ENCODE data around the gene CENPA. TPM values are rescaled to one million over a fixed set of nuclear protein-coding genes. Genes with fewer than 3 reads are reported as not detected.
"Not testable (repeated sequence)": the region's sequence is repeated elsewhere in the genome, so short reads cannot be mapped to it uniquely, and the experiment has no call there.

CENPA gene
- total RNA-seq, 1 donor from 2014 or later, result not detected

- H3K27ac ChIP-seq, result no peak overlapping the region
- H3K4me1 ChIP-seq, result no peaks in the 10 kb centered on the region
- H3K4me3 ChIP-seq, result no peak overlapping the region
- no peaks in the 10 kb centered on the region for H3K9me3 ChIP-seq
- intact Hi-C loops (cut with DNase I), result no loop called here
- no peak for TF ChIP-seq POLR2A (IDR thresholded peaks at IDR 0.05)
- no peak for TF ChIP-seq POLR2AphosphoS5 (IDR thresholded peaks at IDR 0.05; ENCODE audit: insufficient read depth in 1 of 2, low read depth in 1 of 2)
- TF ChIP-seq CTCF (IDR thresholded peaks at IDR 0.05), result no peak
- no peaks in the 10 kb centered on the region for H3K27me3 ChIP-seq
- no peaks in the 10 kb centered on the region for H3K36me3 ChIP-seq
- DNase-seq (ENCODE audit: extremely low spot score in 2 of 2), result no peak
These were observed 26.2 kb downstream of the CENPA start for GRCh38 chr2:26811791-26812694.

GRCh38 chr2:26812731-26813130, 26.9 kb downstream of the CENPA start:
- intact Hi-C loops (cut with DNase I), result no loop called here
- DNase-seq (ENCODE audit: extremely low spot score in 2 of 2), result no peak
- TF ChIP-seq CTCF (IDR thresholded peaks at IDR 0.05) (no peak), POLR2A (IDR thresholded peaks at IDR 0.05) (no peak)
- no peaks in the 10 kb centered on the region for H3K36me3 ChIP-seq
- H3K27me3 ChIP-seq, result no peaks in the 10 kb centered on the region
- no peaks in the 10 kb centered on the region for H3K4me1 ChIP-seq
- no peak overlapping the region for H3K4me3 ChIP-seq
- H3K27ac ChIP-seq, result no peak overlapping the region
- no peaks in the 10 kb centered on the region for H3K9me3 ChIP-seq

- intact Hi-C loops (cut with DNase I); DNase-seq (ENCODE audit: extremely low spot score in 2 of 2); H3K4me1 ChIP-seq; H3K4me3 ChIP-seq; H3K27ac ChIP-seq; H3K36me3 ChIP-seq; H3K9me3 ChIP-seq; H3K27me3 ChIP-seq: not testable (repeated sequence)
These were observed 28.4 kb downstream of the CENPA start for GRCh38 chr2:26814072-26814765.

- Histone ChIP-seq H3K4me3 (no peak overlapping the region), H3K36me3 (no peaks in the 10 kb centered on the region), H3K27ac (no peak overlapping the region), H3K27me3 (no peaks in the 10 kb centered on the region), H3K4me1 (no peaks in the 10 kb centered on the region), H3K9me3 (no peaks in the 10 kb centered on the region)
- TF ChIP-seq POLR2A (IDR thresholded peaks at IDR 0.05) (no peak), CTCF (IDR thresholded peaks at IDR 0.05) (no peak), POLR2AphosphoS5 (IDR thresholded peaks at IDR 0.05; ENCODE audit: insufficient read depth in 1 of 2, low read depth in 1 of 2) (no peak)
- DNase-seq (ENCODE audit: extremely low spot score in 2 of 2), result no peak
- intact Hi-C loops (cut with DNase I), result no loop called here
These were observed 31.0 kb downstream of the CENPA start for GRCh38 chr2:26816893-26817292.

GRCh38 chr2:26818255-26818654, 32.4 kb downstream of the CENPA start:
- Histone ChIP-seq H3K36me3 (no peaks in the 10 kb centered on the region), H3K9me3 (no peaks in the 10 kb centered on the region), H3K4me1 (no peaks in the 10 kb centered on the region), H3K27me3 (no peaks in the 10 kb centered on the region), H3K27ac (no peak overlapping the region), H3K4me3 (no peak overlapping the region)
- no peak for DNase-seq (ENCODE audit: extremely low spot score in 2 of 2)
- TF ChIP-seq POLR2A (IDR thresholded peaks at IDR 0.05) (no peak), CTCF (IDR thresholded peaks at IDR 0.05) (no peak), POLR2AphosphoS5 (IDR thresholded peaks at IDR 0.05; ENCODE audit: insufficient read depth in 1 of 2, low read depth in 1 of 2) (no peak)
- intact Hi-C loops (cut with DNase I), result no loop called here
